Forelimb muscle (tissue), 1 donor: ENCODE measurements around the gene DNAJC27. TPM values are rescaled to one million over a fixed set of nuclear protein-coding genes. Genes with fewer than 3 reads are reported as not detected.

ENCODE experiments used
- DNase-seq: peaks from one replicate; pipeline ENCODE4 v3.0.0-alpha.2; 2013; ENCODE audit warnings: low read depth
- polyA plus RNA-seq: library from polyadenylated mRNA; unstranded; fragments of 120-200 nt; gene quantifications from one replicate; pipeline ENCODE4 v1.2.1, GENCODE V29; 2013; ENCODE audit not compliant: insufficient read length

The DNAJC27 gene
- polyA plus RNA-seq, 1 donor: 6.5 TPM

GRCh38 chr2:24907116-24907515 is 64.6 kb downstream of the DNAJC27 start:
- DNase-seq: no peak

DNA sequence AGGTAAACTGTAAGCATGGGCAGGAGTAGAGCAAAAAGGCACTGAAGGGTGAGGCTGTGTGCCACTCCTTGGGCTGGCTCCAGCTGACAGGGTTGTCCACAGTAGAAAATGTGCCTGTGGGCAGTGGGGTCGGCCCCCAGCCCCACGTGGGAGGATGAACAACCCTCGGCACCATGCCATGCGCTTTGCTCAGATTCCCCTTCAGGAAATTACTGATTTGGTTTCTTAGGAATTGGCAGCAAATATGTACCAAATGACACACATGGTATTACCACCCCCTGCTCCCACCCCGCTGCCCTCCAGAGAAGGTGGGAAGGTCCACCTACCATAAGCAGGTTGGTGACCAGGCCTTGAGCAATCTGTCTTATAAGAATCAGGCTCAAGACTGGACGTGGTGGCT is 65.3 kb downstream of the DNAJC27 start:
- DNase-seq: no peak

DNA sequence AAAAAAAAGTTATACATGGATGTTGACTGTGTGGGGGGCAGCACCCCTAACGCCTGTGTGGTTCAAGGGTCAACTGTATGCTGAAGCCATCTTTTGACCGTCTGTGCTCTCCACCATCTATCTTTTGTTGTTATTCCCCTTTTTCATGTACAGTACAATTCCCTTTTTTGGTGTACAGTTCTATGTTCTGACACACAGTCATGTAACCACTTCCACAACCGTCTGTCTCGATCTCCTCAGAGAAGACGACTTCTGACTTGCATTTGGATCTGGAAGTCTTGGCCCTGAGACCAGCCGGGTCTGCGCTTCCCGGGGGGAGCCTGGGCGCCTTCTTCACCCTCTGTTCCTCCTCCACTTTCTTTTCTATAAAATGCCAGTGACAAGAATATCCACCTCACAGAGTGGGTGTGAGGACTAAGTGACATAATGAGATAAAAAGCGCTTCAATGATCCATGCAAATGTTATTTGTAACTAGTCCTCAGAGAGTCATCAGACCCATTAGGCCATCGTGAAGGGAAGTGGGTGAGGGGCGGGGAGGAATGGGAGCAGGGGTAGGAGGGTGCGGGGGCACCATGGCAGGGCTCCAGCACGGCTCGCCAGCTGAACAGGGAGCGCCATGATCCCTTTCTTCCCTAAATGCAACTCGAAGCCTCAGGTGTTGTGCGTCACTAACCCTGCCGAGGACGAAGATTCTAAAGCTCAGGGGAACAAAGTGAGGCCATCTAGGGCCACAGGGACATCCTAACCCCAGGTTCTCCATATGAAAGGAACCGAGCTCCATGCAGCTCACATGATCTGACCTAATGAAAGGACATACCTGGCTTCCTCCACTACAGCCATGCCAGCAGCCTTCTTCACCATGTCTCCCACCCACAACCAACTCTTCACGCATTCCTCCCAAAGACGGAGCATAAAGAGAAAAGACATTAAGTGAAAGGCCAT is 68.3 kb downstream of the DNAJC27 start:
- no peak for DNase-seq

GRCh38 chr2:24899361-24899910 is 72.3 kb downstream of the DNAJC27 start:
- no peak for DNase-seq

- no peak for DNase-seq
Observed at GRCh38 chr2:24898122-24899109, 73.3 kb downstream of the DNAJC27 start.

- DNase-seq: no peak
Observed at GRCh38 chr2:24894750-24895149, 77.0 kb downstream of the DNAJC27 start.

- no peak for DNase-seq
Observed at GRCh38 chr2:24893934-24894333, 77.8 kb downstream of the DNAJC27 start.

Other genes starting within 250 kb of the DNAJC27 start
- 43.7 TPM for gene PTRHD1, start 178.6 kb downstream of the DNAJC27 start, polyA plus RNA-seq
- 13.0 TPM for gene CENPO, start 178.5 kb downstream of the DNAJC27 start, polyA plus RNA-seq
- gene ADCY3, start 51.7 kb downstream of the DNAJC27 start, polyA plus RNA-seq: 22.0 TPM
- gene EFR3B, start 70.1 kb upstream of the DNAJC27 start, polyA plus RNA-seq: 5.9 TPM
- 2.5 TPM for gene POMC, start 196.6 kb upstream of the DNAJC27 start, polyA plus RNA-seq